HepG2 (cell line): ENCODE results near the gene WBP2NL. TPM values are rescaled to one million over a fixed set of nuclear protein-coding genes. Genes with fewer than 3 reads are reported as not detected.

Experiments
- AFF4 ChIP-seq: sonication (generic); formaldehyde crosslinking; IDR thresholded peaks from 2 replicates; pipeline ENCODE4 v1.4.0; 2020; ENCODE audit warnings: missing genetic modification reagents
- polyA plus RNA-seq, 8 experiments: library from polyadenylated mRNA; depleted of rRNA in 3 of 8; stranded (reverse) in 7 of 8; unstranded in 1 of 8; fragments of >200 nt; fragmentation: Illumina TruSeq in 4 of 8; extraction: Trizol in 4 of 8; gene quantifications; 2 replicates each; pipeline versions ENCODE4 v1.2.1 to v1.2.3, GENCODE V29; 2011 to 2016; ENCODE audit warnings: low read depth in 4 of 8, missing spikeins in 1 of 8, mixed read lengths in 1 of 8; ENCODE audit not compliant: insufficient read depth in 1 of 8
- total RNA-seq, 5 experiments: library from RNA; depleted of rRNA; stranded (reverse); fragments of >200 nt; fragmentation: Illumina TruSeq; extraction: Trizol; gene quantifications; 2 replicates each; pipeline ENCODE4 v1.2.3, GENCODE V29; 2016; ENCODE audit warnings: low read depth in 1 of 5
- TF ChIP-seq, protein P1 (sequence below), 2 experiments: sonication (generic) in 1 of 2; formaldehyde crosslinking in 1 of 2; IDR thresholded peaks; 2 replicates each; pipeline versions ENCODE4 v1.6.1 to v1.9.0; 2014 to 2022; ENCODE audit warnings: antibody characterized with exemption in 1 of 2, borderline replicate concordance in 1 of 2, inconsistent platforms in 1 of 2, low read depth in 1 of 2, missing genetic modification reagents in 1 of 2
- TF ChIP-seq, protein P2 (sequence below): sonication (generic); formaldehyde crosslinking; IDR thresholded peaks from 2 replicates; pipeline ENCODE4 v1.5.1; 2020; ENCODE audit warnings: missing genetic modification reagents, mild to moderate bottlenecking, borderline replicate concordance

The WBP2NL gene
- total and polyA plus RNA-seq, 2 of the 13 experiments (the other 11 are each of a cell fraction or from before 2014, with no cell fraction given), result not detected

- no peak for TF ChIP-seq AFF4 (CRISPR knock-in tag)
- TF ChIP-seq, protein P1, sequence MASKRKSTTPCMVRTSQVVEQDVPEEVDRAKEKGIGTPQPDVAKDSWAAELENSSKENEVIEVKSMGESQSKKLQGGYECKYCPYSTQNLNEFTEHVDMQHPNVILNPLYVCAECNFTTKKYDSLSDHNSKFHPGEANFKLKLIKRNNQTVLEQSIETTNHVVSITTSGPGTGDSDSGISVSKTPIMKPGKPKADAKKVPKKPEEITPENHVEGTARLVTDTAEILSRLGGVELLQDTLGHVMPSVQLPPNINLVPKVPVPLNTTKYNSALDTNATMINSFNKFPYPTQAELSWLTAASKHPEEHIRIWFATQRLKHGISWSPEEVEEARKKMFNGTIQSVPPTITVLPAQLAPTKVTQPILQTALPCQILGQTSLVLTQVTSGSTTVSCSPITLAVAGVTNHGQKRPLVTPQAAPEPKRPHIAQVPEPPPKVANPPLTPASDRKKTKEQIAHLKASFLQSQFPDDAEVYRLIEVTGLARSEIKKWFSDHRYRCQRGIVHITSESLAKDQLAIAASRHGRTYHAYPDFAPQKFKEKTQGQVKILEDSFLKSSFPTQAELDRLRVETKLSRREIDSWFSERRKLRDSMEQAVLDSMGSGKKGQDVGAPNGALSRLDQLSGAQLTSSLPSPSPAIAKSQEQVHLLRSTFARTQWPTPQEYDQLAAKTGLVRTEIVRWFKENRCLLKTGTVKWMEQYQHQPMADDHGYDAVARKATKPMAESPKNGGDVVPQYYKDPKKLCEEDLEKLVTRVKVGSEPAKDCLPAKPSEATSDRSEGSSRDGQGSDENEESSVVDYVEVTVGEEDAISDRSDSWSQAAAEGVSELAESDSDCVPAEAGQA (IDR thresholded peaks at IDR 0.05; ENCODE audit: low read depth), result no peak
- TF ChIP-seq, protein P1 (CRISPR knock-in tag; IDR thresholded peaks at IDR 0.05; ENCODE audit: borderline replicate concordance), result no peak
- TF ChIP-seq, protein P2, sequence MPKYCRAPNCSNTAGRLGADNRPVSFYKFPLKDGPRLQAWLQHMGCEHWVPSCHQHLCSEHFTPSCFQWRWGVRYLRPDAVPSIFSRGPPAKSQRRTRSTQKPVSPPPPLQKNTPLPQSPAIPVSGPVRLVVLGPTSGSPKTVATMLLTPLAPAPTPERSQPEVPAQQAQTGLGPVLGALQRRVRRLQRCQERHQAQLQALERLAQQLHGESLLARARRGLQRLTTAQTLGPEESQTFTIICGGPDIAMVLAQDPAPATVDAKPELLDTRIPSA (CRISPR knock-in tag), result no peak
Observed at GRCh38 chr22:42076764-42077485, 78.3 kb downstream of the WBP2NL start (continued).
